Urinary bladder (tissue), 4 donors: Measurements from ENCODE around the gene GNB2. TPM values are rescaled to one million over a fixed set of nuclear protein-coding genes. Genes with fewer than 3 reads are reported as not detected.

Source experiments
- DNase-seq: peaks from one replicate; pipeline ENCODE4 v3.0.0-alpha.2; 2015; ENCODE audit errors: extremely low spot score
- H3K27ac ChIP-seq: one replicate; pipeline ENCODE4 v1.5.1; 2013; ENCODE audit warnings: low read depth, mild to moderate bottlenecking, moderate library complexity
- H3K36me3 ChIP-seq: one replicate; pipeline ENCODE4 v1.6.1; 2013; ENCODE audit warnings: mild to moderate bottlenecking, moderate library complexity; ENCODE audit not compliant: insufficient read depth
- H3K4me1 ChIP-seq: one replicate; pipeline ENCODE4 v1.6.1; 2013; ENCODE audit warnings: mild to moderate bottlenecking, moderate library complexity; ENCODE audit not compliant: insufficient read depth
- H3K4me3 ChIP-seq: one replicate; pipeline ENCODE4 v1.5.1; 2013; ENCODE audit warnings: low read depth, low read length
- WGBS: extraction: QIAGEN DNeasy Blood & Tissue Kit; methylation state at CpG from one replicate; pipeline ENCODE4 v1.1.7; 2013; 5-methylcytosine and 5-hydroxymethylcytosine counted together
- polyA plus RNA-seq: library from polyadenylated mRNA; stranded (reverse); fragments of 200-250 nt; gene quantifications from one replicate; pipeline ENCODE4 v1.2.3, GENCODE V29; 2013
- total RNA-seq: library from RNA; depleted of rRNA; stranded (reverse); fragments of >200 nt; gene quantifications from one replicate; pipeline ENCODE4 v1.2.3, GENCODE V29; 2014
- donor health status: healthy with polysubstance abuse.
- donor health status: healthy.

The GNB2 gene
- total and polyA plus RNA-seq, 2 donors = 51.2 to 279 TPM

- no peak for DNase-seq
- H3K27ac ChIP-seq = no peak overlapping the region
- H3K4me1 ChIP-seq = no peaks in the 10 kb centered on the region
- H3K4me3 ChIP-seq = no peak overlapping the region
- no peaks in the 10 kb centered on the region for H3K36me3 ChIP-seq
- WGBS = 91% methylated on average over 18 of the region's 18 CpGs
Observed at GRCh38 chr7:100671353-100672327, 1.9 kb upstream of the GNB2 start.

GRCh38 chr7:100673942-100674410 is 436 bp downstream of the GNB2 start:
- DNase-seq = no peak
- Histone ChIP-seq H3K4me3 (peak overlapping the region; percentile 90), H3K27ac (peak overlapping the region; percentile 95), H3K4me1 (no peaks in the 10 kb centered on the region), H3K36me3 (peaks cover 2% of the 10 kb centered on the region)
- WGBS = under 1% methylated on average over 34 of the region's 34 CpGs

- Histone ChIP-seq H3K4me3 (peak overlapping the region; percentile 90), H3K4me1 (no peaks in the 10 kb centered on the region), H3K27ac (peak overlapping the region; percentile 95), H3K36me3 (peaks cover 2% of the 10 kb centered on the region)
- DNase-seq = no peak
- WGBS = under 1% methylated on average over 43 of the region's 43 CpGs
Observed at GRCh38 chr7:100674411-100675104, 1.0 kb downstream of the GNB2 start.

- 0% methylated on average over 46 of the region's 46 CpGs for WGBS
- Histone ChIP-seq H3K4me3 (peak overlapping the region; percentile 90), H3K27ac (peak overlapping the region; percentile 95), H3K36me3 (peaks cover 2% of the 10 kb centered on the region), H3K4me1 (no peaks in the 10 kb centered on the region)
- DNase-seq = no peak
Observed at GRCh38 chr7:100675105-100675451, 1.5 kb downstream of the GNB2 start.

GRCh38 chr7:100675581-100676350 is 2.2 kb downstream of the GNB2 start:
- peak overlapping the region; percentile 87 for H3K27ac ChIP-seq
- no peak for DNase-seq
- H3K36me3 ChIP-seq = peaks cover 2% of the 10 kb centered on the region
- H3K4me1 ChIP-seq = no peaks in the 10 kb centered on the region
- H3K4me3 ChIP-seq = peak overlapping the region; percentile 90
- 2% methylated on average over 59 of the region's 59 CpGs for WGBS

GRCh38 chr7:100676501-100677306 is 3.2 kb downstream of the GNB2 start:
- H3K36me3 ChIP-seq = peaks cover 4% of the 10 kb centered on the region
- H3K27ac ChIP-seq = peak overlapping the region; percentile 87
- H3K4me1 ChIP-seq = no peaks in the 10 kb centered on the region
- 77% methylated on average over 23 of the region's 23 CpGs for WGBS
- DNase-seq = no peak
- peak overlapping the region; percentile 90 for H3K4me3 ChIP-seq

- Histone ChIP-seq H3K4me1 (no peaks in the 10 kb centered on the region), H3K27ac (no peak overlapping the region), H3K4me3 (no peak overlapping the region), H3K36me3 (peaks cover 7% of the 10 kb centered on the region)
- 87% methylated on average over 36 of the region's 36 CpGs for WGBS
- no peak for DNase-seq
Observed at GRCh38 chr7:100677308-100678267, 4.0 kb downstream of the GNB2 start.

- DNase-seq = no peak
- no peak overlapping the region for H3K4me3 ChIP-seq
- 74% methylated on average over 35 of the region's 35 CpGs for WGBS
- H3K36me3 ChIP-seq = peaks cover 8% of the 10 kb centered on the region
- H3K4me1 ChIP-seq = no peaks in the 10 kb centered on the region
- no peak overlapping the region for H3K27ac ChIP-seq
Observed at GRCh38 chr7:100678291-100678984, 4.9 kb downstream of the GNB2 start.

GRCh38 chr7:100679129-100679926 is 5.8 kb downstream of the GNB2 start:
- H3K4me1 ChIP-seq = no peaks in the 10 kb centered on the region
- H3K4me3 ChIP-seq = no peak overlapping the region
- 72% methylated on average over 13 of the region's 13 CpGs for WGBS
- DNase-seq = no peak
- H3K36me3 ChIP-seq = peaks cover 11% of the 10 kb centered on the region
- no peak overlapping the region for H3K27ac ChIP-seq

GRCh38 chr7:100679927-100680575 is 6.5 kb downstream of the GNB2 start:
- no peak overlapping the region for H3K4me3 ChIP-seq
- no peak overlapping the region for H3K27ac ChIP-seq
- 68% methylated on average over 13 of the region's 13 CpGs for WGBS
- no peak for DNase-seq
- H3K36me3 ChIP-seq = peaks cover 15% of the 10 kb centered on the region
- H3K4me1 ChIP-seq = no peaks in the 10 kb centered on the region
